ENCODE results near the gene DHRS4L2.
"Not testable (repeated sequence)": the region's sequence is repeated elsewhere in the genome, so short reads cannot be mapped to it uniquely, and the experiment has no call there.

GRCh38 chr14:23951136-23951466 is 37.6 kb upstream of the DHRS4L2 start:
- TF ChIP-seq CTCF (conservative IDR thresholded peaks at IDR 0.05); ZFX (IDR thresholded peaks at IDR 0.05): not testable (repeated sequence)
